ENCODE measurements around the gene PTPRT. TPM values are rescaled to one million over a fixed set of nuclear protein-coding genes. Genes with fewer than 3 reads are reported as not detected.

The PTPRT gene
- total RNA-seq, 1 experiment from 2014 or later: not detected

DNA sequence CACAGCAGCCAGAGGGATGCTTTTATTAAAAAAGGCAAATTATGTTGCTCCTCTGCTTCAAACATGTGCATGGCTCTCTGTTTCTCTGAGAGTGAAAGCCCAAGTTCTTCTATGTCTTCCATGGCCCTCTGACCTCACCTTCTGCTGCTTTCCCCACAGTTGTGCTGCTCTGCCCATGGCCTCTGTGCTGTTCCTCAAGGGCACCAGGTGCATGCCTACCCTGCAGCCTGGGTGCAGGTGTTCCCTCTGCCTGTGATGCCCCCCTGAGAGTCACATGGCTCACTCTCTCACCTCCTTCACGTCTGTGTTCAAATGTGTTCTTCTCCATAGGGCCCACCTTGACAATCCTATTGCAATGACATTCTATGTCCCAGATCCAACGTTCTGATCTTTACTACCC, 1094.5 kb downstream of the PTPRT start:
- Histone ChIP-seq H3K4me1 (ENCODE audit: control insufficient read depth, insufficient read depth, low read length) (no peaks in the 10 kb centered on the region), H3K9me3 (ENCODE audit: control insufficient read depth, insufficient read depth, low read depth, low read length) (no peaks in the 10 kb centered on the region), H3K27ac (ENCODE audit: low read length) (no peak overlapping the region), H3K4me3 (ENCODE audit: low read depth in 2 of 2, low read length in 2 of 2) (no peak overlapping the region), H3K36me3 (ENCODE audit: control insufficient read depth, insufficient read depth, low read length) (no peaks in the 10 kb centered on the region), H3K27me3 (ENCODE audit: control insufficient read depth, insufficient read depth, low read length) (peaks cover 2% of the 10 kb centered on the region; the same call in 1 of the 2 replicates)
- TF ChIP-seq POLR2AphosphoS5 (IDR thresholded peaks at IDR 0.05; ENCODE audit: low read depth, low read length): no peak
- TF ChIP-seq, protein P1, sequence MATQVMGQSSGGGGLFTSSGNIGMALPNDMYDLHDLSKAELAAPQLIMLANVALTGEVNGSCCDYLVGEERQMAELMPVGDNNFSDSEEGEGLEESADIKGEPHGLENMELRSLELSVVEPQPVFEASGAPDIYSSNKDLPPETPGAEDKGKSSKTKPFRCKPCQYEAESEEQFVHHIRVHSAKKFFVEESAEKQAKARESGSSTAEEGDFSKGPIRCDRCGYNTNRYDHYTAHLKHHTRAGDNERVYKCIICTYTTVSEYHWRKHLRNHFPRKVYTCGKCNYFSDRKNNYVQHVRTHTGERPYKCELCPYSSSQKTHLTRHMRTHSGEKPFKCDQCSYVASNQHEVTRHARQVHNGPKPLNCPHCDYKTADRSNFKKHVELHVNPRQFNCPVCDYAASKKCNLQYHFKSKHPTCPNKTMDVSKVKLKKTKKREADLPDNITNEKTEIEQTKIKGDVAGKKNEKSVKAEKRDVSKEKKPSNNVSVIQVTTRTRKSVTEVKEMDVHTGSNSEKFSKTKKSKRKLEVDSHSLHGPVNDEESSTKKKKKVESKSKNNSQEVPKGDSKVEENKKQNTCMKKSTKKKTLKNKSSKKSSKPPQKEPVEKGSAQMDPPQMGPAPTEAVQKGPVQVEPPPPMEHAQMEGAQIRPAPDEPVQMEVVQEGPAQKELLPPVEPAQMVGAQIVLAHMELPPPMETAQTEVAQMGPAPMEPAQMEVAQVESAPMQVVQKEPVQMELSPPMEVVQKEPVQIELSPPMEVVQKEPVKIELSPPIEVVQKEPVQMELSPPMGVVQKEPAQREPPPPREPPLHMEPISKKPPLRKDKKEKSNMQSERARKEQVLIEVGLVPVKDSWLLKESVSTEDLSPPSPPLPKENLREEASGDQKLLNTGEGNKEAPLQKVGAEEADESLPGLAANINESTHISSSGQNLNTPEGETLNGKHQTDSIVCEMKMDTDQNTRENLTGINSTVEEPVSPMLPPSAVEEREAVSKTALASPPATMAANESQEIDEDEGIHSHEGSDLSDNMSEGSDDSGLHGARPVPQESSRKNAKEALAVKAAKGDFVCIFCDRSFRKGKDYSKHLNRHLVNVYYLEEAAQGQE (IDR thresholded peaks at IDR 0.05; ENCODE audit: insufficient read depth in 1 of 2, low read depth in 2 of 2, low read length in 1 of 2): no peak
- TF ChIP-seq TCF7L2 (IDR thresholded peaks at IDR 0.05; ENCODE audit: low read depth, low read length): no peak
- no peak for TF ChIP-seq SIN3A (IDR thresholded peaks at IDR 0.05; ENCODE audit: borderline replicate concordance, insufficient read depth, low read depth, low read length)
- TF ChIP-seq, protein P2, sequence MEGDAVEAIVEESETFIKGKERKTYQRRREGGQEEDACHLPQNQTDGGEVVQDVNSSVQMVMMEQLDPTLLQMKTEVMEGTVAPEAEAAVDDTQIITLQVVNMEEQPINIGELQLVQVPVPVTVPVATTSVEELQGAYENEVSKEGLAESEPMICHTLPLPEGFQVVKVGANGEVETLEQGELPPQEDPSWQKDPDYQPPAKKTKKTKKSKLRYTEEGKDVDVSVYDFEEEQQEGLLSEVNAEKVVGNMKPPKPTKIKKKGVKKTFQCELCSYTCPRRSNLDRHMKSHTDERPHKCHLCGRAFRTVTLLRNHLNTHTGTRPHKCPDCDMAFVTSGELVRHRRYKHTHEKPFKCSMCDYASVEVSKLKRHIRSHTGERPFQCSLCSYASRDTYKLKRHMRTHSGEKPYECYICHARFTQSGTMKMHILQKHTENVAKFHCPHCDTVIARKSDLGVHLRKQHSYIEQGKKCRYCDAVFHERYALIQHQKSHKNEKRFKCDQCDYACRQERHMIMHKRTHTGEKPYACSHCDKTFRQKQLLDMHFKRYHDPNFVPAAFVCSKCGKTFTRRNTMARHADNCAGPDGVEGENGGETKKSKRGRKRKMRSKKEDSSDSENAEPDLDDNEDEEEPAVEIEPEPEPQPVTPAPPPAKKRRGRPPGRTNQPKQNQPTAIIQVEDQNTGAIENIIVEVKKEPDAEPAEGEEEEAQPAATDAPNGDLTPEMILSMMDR (IDR thresholded peaks at IDR 0.05): no peak
- ChIA-PET CTCF (no interaction called here), POLR2A (no interaction called here)
- ATAC-seq: no peak
- in situ Hi-C loops (cut with HindIII; ENCODE audit: low pct_unique_long_range_greater_than_20kb, low sequenced_read_pairs) (no loop called here), intact Hi-C loops (cut with micrococcal nuclease; ENCODE audit: unreplicated experiment) (no loop called here)
- no peak for DNase-seq (ENCODE audit: low read depth, low spot score)
- no TSS peak for BruUV-seq (replicated peaks)

DNA sequence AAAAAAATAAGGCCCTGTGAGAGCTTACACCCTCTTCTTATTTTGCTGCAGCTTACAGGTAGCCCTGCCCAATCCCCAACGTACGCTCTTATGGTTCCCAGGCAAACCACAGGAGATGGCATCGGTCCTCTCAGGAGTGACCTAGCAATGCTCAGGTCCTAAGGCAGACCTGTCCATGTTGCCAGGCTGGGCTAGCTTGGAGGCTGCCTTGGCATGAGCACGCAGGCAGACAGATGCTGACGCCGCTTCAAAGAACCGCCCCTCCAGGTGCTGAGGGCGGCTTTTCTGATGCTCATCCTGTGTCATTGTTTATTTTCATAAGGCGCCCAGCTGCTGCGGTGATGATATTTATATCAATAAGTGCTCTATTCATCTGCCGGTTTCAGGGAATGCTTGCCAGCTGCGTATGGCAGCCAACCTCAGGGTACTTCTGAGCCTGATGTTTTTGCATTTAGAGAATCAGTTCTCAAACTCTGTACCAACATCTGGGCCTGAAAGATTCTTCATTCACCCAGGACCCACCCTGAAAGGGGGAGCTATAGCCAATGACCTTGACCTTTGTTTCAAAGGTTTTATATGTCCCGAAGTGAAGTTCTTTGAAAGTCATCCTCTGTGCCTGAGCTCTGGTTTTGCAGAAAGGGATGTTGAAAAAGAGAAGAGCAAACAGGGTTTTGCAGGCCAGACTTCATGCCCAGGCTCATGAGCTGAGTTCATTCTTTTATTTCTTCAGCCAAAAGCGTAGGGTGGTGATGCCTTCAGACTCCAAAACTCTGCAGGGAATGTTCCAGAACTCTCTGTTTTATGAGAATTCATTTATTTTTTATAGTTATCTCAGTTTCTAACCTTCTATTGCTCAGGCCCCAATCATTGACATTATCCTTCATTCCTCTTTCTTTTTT, 1095.9 kb downstream of the PTPRT start:
- CTCF ChIA-PET: no interaction called here
- in situ Hi-C loops (cut with HindIII; ENCODE audit: low pct_unique_long_range_greater_than_20kb, low sequenced_read_pairs): no loop called here
- no TSS peak for BruUV-seq (replicated peaks)

More for the DNA sequence above, 1095.9 kb downstream of the PTPRT start:
- Histone ChIP-seq H3K27me3 (ENCODE audit: control insufficient read depth, insufficient read depth, low read length) (peaks cover 2% of the 10 kb centered on the region; the same call in 1 of the 2 replicates), H3K9me3 (ENCODE audit: control insufficient read depth, insufficient read depth, low read depth, low read length) (no peaks in the 10 kb centered on the region), H3K4me3 (ENCODE audit: low read depth in 2 of 2, low read length in 2 of 2) (no peak overlapping the region), H3K36me3 (ENCODE audit: control insufficient read depth, insufficient read depth, low read length) (no peaks in the 10 kb centered on the region), H3K4me1 (ENCODE audit: control insufficient read depth, insufficient read depth, low read length) (no peaks in the 10 kb centered on the region), H3K27ac (ENCODE audit: low read length) (no peak overlapping the region)
- intact Hi-C loops (cut with micrococcal nuclease; ENCODE audit: unreplicated experiment): no loop called here
- POLR2A ChIA-PET: no interaction called here
- no peak for TF ChIP-seq TCF7L2 (IDR thresholded peaks at IDR 0.05; ENCODE audit: low read depth, low read length)
- TF ChIP-seq SIN3A (IDR thresholded peaks at IDR 0.05; ENCODE audit: borderline replicate concordance, insufficient read depth, low read depth, low read length): no peak
- TF ChIP-seq, protein P2 (IDR thresholded peaks at IDR 0.05): no peak
- TF ChIP-seq, protein P1 (IDR thresholded peaks at IDR 0.05; ENCODE audit: insufficient read depth in 1 of 2, low read depth in 2 of 2, low read length in 1 of 2): no peak
- TF ChIP-seq POLR2AphosphoS5 (IDR thresholded peaks at IDR 0.05; ENCODE audit: low read depth, low read length): no peak
- DNase-seq (ENCODE audit: low read depth, low spot score) (no peak), ATAC-seq (no peak)

All from Panc1 (cell line).